NCI-H526 treated with DMSO at 0.1 percent for 48 hours (cell line): Measurements from ENCODE around the gene RIC1.
"Not testable (repeated sequence)": the region's sequence is repeated elsewhere in the genome, so short reads cannot be mapped to it uniquely, and the experiment has no call there.

ENCODE experiments used
- DNase-seq: peaks from one replicate; lab custom pipeline; 2025; lab: John Stamatoyannopoulos, UW

RIC1 gene

DNA sequence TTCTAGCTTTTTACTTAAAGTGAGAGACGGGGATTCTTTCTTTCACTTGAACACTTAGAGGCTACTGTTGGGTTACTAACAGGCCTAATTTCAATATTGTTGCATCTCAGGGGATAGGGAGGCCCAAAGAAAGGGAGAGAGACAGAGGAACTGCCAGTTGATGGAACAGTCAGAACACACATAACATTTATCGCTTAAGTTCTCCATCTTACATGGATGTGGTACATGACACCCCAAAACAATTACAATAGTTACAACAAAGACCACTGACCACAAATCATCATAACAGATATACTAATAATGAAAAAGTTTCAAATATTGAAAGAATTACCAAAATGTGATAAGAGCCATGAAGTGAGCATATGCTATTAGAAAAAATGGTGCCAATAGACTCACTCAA, 4.3 kb upstream of the RIC1 start:
- DNase-seq = no peak

DNA sequence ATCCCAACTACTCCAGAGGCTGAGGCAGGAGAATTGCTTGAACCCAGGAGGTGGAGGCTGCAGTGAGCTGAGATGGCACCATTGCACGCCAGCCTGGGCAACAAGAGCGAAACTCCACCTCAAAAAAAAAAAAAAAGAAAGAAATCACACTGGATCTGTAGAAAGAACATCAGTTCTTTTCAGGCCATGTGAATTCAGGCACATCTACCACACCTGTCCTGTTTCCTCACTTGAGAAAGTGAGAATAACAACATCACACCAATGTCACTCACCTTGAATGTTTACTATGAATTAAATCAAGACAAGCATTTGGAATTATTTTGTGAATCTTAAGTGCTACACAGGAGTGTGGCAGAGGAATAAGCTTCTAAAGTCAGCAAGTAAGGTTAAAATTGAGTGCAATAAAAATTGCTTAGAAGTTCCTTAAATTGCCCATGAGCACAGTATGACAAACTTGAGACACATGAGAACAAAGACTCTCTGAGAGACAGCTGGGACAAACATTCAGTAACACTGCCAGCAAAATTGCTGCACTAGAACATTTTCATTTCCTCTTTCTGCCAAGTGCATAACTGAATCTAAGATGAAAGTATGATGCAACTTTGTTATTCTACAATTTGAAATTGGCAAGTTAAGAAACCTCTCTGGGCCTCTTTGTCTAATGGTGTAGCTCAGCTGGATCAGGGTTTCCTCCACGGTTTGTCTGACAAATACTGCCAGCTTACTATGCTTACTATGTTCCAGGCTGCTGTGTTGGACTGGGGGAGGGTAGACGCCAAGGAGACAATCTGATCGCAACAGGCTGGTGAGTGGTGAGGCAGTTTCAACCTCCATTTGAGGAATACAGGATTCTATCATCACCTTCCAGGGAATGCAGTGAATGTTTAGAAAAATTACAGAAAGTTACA, 1.9 kb upstream of the RIC1 start:
- no peak for DNase-seq

DNA sequence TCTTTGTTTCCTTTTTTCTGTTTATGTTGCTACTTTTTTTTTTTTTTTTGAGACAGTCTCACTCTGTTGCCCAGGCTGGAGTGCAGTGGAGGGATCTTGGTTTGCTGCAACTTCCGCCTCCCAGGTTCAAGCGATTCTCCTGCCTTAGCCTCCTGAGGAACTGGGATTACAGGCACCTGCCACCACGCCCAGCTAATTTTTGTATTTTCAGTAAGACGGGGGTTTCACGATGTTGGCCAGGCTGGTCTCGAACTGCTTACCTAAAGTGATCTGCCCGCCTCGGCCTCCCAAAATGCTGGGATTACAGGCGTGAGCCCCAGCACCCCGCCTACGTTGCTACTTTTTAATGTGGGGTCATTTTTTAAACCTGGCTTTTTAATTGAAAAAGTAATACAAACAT, 1.2 kb upstream of the RIC1 start:
- not testable (repeated sequence) for DNase-seq

DNA sequence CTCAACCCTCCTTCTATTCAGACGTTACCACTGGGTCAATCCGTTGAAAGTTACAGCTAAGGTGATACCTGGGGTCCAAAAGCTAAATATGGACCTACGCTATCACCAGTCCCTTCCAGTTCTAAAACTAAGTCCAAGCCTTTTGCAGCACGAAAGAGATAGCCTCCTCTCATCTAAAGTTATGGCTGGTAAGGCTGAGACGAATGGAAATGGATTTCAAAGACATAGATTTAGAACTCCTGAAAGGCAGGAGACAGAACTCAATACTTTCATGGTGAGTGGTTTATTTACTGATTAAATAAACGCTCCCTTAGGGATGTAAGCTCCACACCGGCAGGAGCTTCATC, 751 bp upstream of the RIC1 start:
- DNase-seq = no peak

DNA sequence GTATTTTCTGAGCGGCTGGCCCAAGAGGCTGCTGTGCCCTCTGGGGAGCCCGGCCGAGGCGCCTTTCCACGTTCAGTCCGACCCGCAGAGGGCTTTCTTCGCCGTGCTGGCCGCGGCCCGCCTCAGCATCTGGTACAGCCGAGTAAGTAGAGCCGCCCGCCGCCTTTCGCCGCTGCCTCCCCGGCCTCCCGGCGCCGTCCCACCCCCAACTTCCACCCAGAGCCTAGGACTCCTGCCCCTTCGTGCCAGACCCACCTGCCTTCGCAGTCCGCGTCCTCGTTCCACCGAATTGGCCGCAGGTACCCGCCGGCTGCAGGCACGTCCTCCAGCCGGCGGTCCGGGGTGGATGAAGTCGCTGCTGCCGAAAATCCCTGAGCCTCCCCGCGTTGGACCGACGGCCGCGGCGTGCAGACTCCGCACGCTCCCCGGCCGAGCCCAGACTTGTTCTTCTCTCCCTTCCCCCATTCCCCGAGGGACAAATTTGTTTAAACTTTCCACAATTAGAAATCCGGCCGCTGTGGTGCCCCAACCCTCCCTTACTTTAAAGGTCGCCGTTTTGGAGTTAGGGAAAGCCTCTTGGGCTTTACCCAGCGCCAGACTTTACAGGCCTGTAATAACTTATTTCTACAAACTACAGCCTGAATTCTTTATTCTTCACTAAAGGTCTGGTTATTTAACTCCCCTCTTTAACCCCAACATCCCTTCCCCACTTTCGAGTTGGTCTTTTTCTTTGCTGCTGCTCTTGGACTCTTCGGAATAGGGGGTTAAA, 589 bp downstream of the RIC1 start:
- DNase-seq = peak; percentile 53

DNA sequence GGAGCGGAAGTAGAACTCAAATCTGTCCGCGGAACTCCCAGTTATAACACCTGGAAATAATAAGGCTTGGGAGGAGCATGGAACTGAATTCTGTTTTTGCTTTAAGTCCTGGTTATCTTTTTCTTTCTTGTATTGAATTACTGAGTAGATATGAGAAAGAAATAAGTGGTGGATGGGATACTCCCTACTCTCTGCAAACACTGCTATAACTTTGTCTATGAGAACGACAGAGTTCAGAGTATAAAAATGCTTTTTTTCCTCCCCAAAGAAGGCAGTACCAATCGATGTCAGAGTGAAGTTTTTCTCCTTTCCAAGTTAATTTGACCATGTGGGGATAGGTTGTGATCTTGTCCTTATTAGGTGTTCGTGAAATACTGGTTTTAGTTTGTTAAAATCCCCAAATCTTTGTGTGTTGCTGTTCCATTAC, 1.2 kb downstream of the RIC1 start:
- DNase-seq = peak; percentile 41

DNA sequence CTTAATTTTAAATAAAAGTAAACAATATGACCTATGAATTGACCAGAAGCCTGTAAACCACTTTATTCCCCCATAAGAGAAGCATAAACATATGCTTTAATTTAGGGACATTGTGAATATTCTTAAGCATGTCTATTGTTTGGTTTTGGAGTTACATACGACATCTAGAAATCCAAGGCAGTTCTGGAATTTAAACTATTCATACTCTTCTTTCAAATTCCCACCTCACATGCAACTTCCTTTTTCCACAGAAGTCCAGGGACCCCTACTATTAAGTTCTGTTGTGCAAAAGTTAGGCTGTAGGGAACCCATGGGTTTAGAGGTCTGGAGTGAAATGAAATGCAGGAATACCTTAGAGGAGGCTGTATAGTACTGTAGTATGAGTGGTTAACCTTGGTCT, 2.1 kb downstream of the RIC1 start:
- DNase-seq = no peak

DNA sequence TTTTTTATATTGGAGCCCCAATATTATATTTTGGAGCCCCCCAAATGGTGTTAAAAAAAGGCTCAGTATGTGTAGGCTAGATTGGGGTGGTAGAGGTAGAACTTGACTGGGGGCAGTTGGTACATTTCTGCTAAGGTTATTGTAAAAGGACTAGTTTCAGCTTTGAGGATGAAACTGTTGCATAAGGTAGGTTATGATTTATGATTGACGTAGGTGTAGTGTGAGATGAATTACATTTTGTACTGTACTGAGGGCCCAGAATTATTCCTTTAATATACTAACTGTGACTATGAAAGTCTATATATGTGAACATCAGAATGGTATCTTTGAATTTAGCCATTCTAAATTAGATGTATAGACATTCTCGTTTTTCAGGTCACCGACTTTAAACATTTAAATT, 3.6 kb downstream of the RIC1 start:
- DNase-seq = no peak

DNA sequence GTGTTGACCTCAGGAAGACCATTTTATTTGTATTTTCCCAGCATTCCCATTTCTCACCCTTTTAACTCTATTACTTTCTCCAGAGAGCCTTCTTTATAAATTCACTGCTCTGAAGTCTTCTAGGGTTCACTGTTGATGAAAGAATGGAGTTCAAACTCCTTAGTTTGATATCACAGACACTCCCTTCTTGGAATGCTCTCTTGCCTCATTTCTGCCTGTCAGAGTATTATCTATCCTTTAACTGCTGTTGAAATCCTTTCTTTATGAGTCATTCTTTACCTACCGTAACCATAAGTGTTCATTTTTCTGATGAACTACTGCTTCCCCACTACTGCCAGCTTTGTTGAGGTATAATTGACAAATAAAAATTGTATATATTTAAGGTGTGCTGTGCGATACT, 4.3 kb downstream of the RIC1 start:
- no peak for DNase-seq

DNA sequence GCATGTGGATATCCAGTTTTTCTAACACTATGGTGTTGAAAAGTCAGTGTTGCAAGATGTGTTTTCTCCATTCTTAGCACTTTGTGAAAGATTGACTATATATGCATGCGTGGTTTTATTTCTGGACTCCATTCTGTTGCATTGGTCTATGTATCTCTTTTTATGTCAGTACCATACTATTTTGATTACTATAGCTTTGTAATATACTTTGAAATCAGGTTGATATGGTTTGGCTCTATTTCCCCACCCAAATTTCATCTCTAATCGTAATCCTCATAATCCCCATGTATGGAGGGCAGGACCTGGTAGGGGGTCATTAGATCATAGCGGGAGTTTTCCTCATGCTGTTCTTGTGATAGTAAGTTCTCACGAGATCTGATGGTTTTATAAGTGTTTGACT, 6.5 kb downstream of the RIC1 start:
- DNase-seq = no peak

DNA sequence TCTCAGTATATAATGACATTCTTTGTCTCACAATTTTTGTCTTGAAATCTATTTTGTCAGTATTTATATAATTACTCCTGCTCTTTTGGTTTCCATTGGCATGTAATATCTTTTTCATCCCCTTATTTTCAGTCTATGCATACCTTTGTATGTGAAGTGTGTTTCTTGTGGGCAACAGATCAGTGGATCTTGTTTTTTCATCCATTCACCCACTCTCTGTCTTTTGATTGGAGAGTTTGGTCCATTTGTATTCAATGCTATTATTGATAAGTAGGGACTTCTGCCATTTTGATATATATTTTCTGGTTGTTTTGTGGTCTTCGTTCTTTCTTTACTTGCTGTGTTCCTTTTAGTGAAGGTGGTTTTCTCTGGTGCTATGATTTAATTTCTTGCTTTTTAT, 10.9 kb downstream of the RIC1 start:
- no peak for DNase-seq

DNA sequence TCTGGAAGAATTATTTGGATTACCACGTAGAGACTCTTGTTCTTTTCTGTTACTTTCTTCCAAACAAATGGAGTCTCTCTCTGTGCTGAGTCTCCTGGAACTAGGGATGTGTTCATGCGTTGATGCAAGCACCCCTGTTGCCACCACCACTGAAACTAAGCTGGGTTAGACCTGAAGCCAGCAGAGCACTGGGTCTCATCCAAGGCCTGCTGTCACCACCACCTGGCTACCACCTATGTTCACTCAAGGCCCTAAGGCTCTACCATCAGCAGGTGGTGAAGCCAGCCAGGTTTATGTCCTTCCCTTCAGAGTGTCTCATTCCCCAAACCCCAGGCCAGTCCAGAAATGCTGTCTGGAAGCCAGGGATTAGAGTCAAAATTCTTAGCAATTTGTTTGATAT, 13.3 kb downstream of the RIC1 start:
- no peak for DNase-seq

DNA sequence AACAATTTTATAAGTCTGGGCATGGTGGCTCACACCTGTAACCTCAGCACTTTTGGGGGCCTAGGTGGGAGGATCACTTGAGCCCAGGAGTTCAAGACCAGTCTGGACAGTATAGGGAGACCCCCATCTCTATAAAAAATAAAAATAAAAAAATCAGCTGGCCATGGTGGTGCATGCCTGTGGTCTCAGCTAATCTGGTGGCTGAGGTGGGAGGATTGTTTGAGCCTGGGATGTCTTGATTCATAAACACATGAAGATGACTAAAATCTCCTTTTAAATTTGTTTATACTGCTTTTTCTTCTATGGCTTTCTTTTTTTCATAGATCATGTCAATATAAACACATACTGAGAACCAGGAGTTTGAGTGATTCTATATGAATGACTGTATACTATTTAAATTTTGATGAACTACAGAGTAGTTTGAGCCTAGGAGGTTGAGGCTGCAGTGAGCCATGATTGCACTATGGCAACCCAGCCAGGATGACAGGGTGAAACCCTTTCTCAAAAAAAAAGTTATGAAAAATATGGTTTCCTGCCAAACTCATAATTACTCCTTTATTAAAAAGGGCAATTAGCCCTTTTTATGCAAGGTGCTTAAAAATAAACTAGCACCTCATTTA, 14.2 kb downstream of the RIC1 start:
- DNase-seq = no peak

DNA sequence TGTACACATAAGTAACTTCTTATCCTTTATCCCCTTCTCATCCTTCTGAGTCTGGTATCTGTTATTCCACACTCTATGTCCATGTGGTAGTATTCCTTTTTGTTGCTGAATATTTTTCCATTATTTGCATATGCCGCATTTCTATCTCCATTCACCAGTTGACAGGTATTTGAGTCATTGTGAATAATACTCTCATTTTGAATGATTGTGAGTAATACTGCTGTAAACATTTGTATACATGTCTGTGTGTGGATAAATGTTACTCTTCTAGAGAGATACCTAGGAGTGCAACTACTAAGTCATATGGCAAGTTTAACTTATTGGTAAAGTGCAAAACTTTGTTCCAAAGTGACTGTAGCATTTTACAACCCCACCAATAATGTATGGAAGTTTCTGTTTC, 15.6 kb downstream of the RIC1 start:
- no peak for DNase-seq

DNA sequence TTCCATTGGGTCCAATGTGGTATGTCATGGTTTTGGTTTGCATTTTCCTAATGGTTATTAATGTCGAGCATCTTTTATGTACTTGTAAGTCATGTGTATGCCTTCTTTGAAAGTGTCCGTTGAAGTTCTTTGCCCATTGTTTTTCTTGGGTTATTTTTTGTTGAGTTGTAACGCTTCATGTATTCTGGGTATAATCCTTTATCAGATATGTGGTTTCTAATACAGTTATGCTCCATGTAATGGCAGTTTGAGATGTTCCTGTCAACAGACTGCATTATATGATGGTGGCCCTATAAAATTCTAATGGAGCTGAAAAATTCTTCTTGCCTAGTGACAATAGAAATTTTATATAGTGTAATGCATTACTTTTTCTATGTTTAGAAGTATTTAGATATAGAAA, 17.2 kb downstream of the RIC1 start:
- DNase-seq = no peak

DNA sequence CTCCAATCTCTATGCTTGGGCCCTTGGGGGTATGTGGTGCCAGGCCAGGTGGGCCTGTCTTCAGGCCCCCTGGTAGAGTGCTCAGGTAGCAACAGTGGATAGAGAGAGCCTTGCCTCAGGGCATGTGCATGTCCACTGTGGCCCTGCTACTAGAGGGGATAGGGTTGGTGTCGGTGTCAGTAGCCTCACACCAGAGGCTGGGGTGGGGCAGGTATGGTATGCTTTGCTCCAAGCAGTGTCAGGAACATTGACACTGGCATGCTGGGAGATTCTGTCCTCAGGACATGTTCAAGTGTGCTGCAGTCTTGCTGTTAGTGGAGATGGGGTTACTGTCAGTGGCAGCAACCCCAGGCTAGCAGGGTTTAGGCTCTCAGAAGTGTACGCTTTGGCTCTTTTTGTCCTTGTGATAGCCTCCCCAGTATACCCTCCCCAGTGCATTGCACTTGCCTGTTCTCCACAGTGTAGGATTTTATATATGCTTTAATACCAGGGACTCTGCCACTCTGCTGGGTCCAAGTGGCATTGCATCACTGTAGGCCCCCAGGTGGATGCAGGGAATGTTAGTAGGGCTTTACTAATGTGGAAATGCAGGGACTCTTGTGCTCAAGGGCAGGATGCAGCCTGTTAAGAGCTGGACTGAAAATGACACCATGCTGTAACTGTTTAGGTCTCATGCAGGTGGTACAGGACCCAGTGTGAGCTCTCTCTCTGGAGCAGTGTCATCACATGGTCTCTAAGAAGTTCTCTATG, 21.6 kb downstream of the RIC1 start:
- no peak for DNase-seq

DNA sequence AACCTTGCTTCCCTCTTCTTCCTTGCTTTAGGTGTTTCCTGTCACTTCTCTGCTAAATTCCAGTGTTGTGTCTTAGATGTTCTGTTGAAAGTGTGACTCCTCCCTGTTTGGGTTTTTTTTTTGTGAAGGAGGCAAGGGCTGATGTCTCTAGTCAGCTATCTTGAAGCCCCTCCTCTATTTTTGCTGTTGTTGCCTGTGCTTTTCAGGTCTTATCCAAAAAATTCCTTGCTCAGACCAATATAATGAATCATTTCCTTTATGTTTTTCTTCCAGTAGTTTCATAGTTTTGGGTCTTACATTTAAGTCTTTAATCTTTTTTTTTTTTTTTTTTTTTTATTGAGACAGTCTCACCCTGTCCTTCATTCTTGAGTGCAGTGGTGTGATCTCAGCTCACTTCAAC, 22.3 kb downstream of the RIC1 start:
- no peak for DNase-seq

DNA sequence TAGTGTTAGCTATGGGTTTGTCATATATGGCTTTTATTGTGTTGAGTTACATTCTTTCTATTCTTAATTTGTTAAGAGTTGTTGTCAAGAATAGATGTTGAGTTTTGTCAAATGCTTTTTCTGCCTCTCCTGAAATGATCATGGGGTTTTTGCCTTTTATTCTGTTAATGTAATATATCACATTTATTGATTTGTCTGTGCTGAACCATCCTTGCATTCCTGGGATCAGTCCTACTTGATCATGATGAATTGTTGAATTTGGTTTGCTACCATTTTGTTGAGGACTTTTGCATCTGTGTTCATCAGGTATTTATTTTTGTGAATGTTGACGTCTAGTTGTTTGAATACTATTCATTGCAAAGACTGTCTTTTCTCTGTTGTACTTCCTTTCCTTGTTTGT, 23.9 kb downstream of the RIC1 start:
- DNase-seq = no peak

DNA sequence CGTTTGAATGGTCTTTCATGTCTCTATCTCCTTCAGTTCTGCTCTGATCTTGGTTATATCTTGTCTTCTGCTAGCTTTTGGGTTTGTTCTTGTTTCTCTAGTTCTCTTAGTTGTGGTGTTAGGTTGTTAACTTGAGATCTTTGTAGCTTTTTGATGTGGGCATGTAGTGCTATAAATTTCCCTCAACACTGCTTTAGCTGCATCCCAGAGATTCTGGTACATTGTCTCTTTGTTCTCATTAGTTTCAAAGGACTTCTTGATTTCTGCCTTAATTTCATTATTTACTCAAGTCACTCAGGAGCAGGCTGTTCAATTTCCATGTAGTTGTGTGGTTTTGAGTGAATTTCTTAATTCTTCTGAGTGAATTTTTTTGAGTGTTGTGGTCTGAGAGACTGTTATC, 33.9 kb downstream of the RIC1 start:
- not testable (repeated sequence) for DNase-seq

DNA sequence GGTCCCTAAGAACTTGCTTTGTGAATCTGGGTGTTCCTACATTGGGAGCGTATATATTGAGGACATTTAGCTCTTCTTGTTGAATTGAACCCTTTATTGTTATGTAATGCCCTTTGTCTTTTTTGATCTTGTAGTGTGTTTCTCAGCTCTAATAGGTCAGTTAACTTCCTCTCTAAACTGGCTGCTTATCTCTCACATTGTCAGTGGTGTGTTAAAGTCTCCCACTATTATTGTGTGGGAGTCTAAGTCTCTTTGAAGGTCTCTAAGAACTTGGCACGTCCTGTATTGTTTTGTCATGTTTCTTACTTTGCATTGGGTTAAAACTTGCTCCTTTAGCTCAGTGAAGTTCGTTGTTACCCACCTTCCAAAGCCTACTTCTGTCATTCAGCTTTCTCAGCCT, 36.2 kb downstream of the RIC1 start:
- DNase-seq = no peak

DNA sequence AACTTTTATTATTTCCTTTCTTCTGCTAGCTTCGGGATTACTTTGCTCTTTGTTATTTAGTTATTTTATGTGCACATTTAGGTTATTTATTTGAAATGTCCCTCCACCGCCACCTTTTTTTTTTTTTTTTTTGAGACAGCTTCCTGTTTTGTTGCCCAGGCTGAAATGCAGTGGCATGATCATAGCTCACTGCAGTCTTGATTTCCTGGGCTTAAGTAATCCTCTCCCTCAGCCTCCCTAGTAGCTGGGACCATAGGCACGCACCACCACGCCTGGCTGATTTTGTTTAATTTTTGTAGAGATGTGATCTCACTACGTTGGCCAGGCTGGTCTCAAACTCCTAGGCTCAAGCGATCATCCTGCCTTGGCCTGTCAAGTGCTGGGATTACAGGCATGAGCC, 38.5 kb downstream of the RIC1 start:
- no peak for DNase-seq

DNA sequence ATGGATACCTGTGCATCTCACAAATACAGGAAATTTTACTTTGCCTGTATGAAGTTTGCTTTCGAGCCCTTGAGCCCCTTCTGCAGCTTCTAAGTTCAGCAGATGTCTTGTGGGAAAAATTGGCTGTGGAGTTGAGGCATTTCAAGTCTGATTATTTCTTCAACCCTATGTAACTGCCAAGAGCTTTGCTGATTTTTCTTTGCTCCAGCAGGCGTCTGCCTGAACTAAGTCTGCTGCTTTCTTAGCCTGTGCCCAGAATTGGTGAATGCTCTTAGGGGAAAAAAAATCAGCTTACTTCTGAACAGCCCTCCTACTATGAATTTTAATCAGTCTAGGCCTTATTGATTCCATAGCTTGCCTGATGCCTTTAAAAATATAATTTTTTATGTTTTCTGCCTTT, 41.2 kb downstream of the RIC1 start:
- no peak for DNase-seq
